ENCODE data around the gene SDK1.
A peak's percentile ranks its signal among the peaks of the same experiment; 100 is the strongest.

Gene SDK1

DNA sequence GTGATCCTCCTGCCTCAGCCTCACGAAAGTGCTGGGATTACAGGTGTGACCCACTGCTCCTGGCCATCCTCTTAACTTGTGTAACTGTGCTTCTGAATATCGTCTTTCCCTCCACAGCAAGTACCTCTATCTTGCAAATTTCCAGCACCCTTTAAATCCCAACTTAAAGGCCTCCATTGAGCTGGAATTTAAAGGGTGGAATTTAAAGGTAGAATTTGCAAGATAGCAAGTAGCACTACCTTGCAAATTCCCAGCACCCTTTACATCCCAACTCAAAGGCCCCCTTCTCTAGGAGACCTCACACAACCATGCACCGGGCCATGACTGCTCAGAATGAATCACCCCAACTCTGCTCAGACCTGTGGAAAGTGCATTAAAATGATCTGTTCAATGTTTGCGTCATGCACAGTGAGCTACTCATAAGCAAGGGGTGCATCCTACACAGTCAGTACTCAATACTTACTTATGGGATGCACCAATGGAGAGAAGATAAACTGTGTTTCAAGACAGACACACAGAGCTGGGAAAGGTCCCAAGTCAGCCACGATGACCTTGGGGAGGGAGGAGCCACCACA lies 17.8 kb upstream of the SDK1 start:
- no peak for DNase-seq (ENCODE audit: low spot score)

DNA sequence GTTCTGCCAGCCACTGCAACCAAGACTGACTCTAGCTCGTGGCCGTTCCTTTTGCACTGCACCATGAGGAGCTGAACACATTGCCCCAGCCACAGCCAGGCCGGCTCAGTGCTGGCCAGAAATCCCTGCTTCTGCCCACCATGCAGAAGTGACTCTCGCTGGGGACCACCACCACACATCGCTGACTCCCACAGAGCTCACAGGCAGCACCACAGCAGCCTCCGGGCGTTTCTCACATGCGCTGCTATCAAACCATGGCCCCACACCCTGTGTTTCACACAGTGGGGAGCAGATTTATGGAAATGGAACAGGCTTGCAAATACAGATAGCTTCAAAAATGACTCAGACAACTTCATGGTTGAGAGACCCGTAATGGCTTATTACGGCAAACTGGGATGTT lies 15.4 kb upstream of the SDK1 start:
- DNase-seq (ENCODE audit: low spot score) = no peak

DNA sequence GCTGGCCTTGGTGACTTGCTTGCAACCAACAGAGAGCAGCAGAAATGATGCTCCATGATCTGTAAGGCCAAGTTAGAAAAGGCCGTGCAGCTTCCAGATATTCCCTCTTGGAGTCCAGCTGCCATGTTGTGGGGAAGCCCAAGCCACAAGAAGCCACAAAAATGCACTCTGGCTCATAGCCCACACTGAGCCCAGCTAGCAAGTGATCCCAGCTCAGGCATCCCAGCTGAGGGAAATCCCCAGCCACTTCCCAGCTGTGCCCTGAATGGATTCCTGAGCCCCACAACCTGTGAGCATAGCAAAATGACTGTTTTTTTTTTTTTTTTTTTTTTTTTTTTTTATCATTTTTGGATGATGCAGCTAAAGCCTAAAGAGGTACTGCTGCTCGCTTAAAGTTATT lies 11.1 kb upstream of the SDK1 start:
- no peak for DNase-seq (ENCODE audit: low spot score)

DNA sequence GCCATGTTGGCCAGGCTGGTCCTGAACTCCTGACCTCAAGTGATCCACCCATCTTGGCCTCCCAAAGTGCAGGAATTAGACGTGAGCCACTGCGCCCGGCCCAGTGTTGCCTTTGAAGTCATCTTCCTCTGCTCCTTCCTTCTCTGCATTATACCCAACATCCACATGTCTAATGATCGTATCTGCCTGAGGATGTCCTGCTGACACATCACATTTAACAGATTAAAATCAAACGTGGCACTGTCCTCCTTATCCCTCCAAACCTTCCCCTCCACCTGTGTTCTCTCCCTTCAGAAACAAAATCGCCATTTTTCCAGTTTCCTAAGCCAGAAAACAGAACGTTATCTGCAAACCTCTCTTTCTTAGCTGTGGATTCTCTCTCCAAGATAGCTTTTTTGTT lies 8.4 kb upstream of the SDK1 start:
- DNase-seq (ENCODE audit: low spot score) = no peak

DNA sequence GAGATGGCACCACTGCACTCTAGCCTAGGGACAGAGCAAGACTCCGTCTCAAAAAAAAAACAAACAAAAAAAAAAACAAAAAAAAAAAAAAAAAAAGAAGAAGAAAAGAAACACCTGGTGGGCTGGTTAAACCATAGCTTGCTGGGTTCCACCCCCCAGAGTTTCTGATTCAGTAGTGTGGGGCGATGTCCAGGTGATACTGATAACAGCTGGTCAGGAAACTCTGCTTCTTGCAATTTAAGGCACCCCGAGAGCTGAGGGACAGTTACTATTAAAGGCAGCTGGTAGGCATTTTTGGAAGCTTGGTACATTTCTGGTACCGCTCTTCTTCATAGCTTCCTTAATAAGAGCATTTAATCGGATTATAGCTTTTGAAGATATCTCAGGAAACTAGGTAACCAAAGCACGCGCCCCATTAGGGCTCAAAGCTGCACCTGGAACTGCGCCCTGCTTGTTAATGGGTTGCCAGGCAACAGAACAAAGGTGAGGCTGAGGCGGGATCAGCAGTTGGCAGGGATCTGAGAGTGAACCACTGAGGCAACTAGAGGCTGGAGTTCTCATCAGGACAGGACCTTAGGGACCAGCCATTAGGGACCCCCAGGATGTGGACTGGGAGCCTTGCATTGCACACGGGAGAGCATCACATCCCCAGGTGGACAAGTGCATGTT lies 6.5 kb upstream of the SDK1 start:
- DNase-seq (ENCODE audit: low spot score) = no peak

DNA sequence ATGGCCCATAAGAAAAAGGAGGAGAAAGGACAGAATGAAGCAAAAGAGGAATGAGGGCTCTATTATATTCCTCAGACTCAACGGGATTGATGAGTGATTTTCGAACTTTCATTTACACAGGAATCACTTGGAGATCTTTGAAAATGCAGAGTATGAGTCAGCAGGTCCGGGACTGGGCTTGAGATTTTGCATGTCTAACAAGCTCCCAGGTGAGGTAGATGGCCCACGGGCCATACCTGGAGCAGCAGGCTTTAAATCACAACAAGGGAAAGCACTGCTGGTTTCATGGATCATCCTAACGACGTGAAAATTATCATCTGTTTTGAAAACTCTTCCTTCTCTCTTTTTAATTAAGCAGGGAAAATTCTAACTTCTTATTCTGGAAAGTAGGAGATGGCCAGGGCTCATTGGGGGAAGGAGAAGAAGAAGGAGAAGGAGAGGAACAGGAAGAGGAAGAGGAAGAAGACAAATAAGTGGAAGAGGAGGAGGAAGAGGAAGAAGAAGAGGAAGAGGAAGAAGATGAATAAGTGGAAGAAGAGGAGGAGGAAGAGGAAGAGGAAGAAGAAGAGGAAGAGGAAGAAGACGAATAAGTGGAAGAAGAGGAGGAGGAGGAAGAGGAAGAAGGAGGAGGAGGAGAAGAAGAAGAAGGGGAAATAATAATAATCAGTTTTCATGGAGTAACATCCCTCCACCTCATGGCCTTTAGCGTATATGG lies 3.8 kb upstream of the SDK1 start:
- DNase-seq (ENCODE audit: low spot score) = no peak

DNA sequence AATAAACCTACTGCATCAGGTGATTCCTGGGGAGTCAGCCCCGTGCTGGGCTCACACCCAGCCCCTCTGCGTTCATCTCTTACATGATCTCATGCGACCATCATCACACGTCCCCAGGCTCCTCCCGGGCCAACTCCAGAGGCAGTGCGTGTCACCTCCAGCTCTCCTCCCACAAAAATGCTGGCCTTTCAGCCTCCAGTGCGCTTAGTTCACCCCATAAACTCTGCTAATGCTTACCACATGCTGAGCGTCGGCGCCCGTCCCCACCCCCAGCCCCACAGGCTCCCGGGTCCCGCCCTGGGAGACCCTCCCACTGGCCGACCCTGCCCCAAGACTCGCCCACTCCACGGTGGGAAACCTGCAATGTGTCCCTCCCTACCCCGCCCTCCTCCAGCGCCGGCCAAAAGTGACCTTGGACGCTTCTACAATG lies 816 bp upstream of the SDK1 start:
- no peak for DNase-seq (ENCODE audit: low spot score)

DNA sequence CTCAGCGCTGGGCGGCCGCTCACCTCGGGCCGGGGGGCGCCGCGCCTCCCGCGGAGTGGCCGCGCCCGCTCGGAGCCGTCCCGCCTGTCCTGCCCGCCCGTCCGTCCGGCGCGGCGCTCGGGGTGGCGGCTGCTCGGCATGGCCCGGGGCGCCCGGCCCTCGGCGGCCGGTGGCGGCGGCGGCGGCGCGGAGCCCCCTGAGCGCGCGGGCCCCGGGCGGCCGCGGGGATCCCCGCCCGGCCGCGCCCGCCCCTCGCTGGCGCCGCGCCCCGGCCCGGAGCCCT lies 338 bp downstream of the SDK1 start:
- DNase-seq (ENCODE audit: low spot score) = peak; percentile 21

DNA sequence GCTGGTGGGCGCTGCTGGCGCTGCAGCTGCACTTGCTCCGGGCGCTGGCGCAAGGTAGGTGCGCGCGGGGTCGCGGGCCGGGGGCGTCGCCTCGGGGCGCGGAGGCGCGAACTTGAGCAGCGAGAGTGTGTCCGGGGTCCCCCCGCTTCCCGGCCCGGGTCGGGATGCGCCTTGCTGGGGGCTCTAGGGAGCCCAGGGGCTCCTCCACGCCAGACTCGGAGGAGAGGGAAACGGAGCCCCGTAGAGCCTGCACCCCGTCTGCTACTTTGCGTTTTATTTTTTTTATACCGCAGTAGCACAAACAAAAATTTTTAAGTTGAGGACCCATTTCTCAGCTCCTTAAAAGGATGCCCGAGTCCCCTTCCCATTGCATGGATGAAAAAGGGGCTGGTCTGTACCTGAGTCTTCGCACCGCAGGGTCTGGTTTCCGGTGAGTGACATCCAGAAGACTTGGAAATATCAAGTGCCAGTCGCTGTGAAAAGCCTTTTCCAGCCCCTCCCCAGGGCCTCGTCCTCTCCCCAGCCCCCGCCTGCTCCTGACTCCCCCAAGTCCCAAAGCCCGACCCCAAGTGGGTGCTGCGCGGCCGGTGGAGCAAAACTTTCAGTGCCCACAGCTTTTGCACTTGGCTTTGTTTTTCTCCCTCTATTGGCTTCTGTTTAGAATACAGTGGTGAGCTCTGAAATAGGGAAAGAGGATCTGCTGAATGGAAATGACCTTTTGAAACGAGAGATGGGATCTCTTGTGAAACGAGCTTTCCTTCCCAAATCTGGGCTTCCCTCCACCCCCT lies 973 bp downstream of the SDK1 start:
- DNase-seq (ENCODE audit: low spot score) = peak; percentile 12

DNA sequence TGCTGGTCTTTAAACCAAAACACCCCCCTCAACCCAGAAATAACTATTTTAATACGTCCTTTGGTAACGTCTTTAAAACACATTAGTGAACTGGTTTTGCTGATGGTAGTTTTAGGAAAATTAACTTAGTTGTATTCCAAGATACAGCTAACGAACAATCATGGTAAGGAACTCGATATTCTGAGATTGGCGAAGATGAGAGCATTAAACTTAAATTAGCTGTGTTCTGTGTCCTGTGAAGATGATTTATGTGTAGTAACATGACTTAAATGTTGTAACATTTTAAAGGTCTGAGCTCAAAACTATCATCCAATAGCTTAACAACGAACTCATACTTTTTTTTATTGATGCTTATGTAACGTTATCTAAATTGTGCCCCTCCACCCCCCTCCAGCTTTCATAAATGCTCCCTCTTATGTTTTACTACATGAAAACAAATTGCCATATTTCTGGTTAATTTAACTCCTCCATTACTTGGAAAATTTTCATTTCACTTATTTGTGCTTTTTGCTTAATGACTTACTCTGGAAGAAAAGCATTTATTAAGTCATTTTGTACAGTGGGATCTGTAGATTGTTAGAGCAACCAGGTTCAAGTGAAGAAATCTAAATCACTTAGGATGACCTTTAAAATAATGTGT lies 1.7 kb downstream of the SDK1 start:
- DNase-seq (ENCODE audit: low spot score) = no peak

DNA sequence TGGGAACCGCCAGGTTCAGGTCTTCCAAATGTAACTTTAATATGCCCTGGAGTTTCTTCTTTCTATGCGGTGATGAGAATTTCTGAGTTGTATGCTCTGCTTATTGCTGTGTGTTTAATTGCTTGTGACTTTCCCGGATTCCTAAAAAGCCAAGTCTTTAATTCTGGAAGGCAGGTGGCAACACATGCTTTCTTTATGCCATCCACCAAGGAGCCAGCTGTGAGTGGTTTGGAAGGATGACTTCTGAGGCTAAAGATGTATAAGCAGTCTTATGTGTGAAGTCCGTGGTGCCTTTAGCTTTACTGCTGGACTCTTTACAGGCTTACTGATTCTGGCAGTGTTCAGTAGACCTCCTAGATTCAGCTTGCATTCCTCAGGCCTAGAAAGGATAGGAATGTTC lies 3.1 kb downstream of the SDK1 start:
- no peak for DNase-seq (ENCODE audit: low spot score)

DNA sequence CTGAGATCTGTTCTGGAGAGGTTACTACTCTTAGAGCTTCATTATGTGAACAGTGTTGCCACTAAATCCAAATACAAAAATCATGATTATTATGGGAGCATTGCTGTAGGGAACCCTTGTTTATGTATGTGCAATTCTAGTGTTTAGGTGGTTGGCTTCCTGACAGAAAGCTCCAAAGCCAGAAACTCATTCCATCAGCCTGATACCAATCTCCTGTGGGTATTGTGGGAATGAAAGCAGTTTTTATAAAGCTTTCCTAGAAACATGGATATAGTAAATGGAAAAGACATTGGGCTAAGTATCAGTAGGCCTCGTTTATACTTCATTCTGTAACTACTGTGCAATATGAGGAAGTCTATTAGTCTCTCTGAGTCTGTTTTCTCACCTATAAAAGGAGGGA lies 6.4 kb downstream of the SDK1 start:
- no peak for DNase-seq (ENCODE audit: low spot score)

DNA sequence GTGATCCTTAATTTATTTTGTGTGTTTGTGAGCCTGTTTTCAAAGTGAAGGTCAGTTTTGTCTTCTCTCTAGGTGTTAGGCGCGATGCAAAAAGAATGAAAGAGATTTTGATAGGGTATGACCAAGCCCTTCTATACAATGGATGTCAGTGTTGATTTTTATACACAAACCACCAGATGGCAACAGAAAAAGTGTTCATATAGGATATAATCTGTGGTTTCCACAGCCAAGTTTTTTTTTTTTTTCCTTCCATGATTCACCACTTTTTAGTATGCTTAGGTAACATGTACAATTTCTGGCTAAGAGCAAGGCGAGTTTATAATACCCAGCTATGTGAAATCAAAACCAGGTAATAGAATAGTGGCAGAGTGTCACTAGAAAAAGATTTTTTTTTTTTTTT lies 8.1 kb downstream of the SDK1 start:
- no peak for DNase-seq (ENCODE audit: low spot score)

DNA sequence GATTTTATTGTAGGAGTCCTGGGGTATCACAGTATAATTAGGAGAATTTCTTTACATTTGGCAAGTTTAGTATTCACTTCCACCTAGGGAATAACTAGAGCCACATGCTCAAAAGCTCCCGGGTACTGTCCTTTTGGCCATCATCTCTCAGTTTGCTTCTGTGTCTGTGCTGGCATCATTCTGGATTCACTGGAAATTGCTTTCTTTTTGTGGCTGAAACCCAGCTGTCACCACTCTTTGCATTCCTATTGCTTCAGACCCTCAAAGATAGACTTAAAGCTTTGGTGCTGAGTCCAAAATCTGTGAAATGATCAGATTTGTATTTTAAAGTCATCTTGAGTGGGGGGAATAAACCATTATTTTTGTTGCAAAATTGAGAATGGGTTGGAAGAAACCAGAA lies 8.9 kb downstream of the SDK1 start:
- no peak for DNase-seq (ENCODE audit: low spot score)

DNA sequence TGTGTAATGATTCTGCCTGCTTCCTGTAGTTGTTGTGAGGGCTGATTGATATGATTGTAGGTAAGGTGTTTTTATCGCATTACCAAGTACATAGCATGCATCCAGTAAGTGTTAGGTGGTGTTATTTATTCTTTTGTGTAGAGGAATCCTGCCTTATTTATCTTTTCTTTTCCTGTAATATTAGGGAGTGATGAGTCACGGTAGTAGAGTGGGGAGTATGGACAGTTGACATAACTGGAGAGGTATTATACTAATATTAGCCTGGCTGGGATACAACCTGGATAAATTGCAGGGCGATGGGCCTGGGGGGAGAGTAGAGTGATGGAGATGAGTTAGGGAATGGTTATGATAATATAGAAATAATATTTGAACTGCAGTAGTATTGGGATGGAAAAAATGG lies 9.8 kb downstream of the SDK1 start:
- no peak for DNase-seq (ENCODE audit: low spot score)

DNA sequence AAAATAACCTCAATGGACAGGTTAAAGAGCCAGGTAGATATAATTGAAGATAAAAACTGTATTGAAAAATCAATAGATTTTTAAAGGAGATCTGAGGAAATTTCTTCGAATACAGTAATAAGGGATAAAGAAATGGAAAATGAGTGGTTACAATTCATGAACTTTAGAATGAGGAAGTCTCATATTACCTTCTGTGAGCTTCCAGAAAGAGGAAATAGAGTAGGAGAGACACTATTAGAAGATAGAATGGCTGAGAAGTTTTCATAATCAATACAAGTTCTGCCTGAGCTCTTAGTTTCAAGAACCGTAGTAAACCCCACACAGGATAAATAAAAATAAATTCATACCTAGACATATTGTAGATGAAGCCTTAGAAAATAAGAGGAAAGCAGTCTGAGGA lies 11.5 kb downstream of the SDK1 start:
- DNase-seq (ENCODE audit: low spot score) = no peak

DNA sequence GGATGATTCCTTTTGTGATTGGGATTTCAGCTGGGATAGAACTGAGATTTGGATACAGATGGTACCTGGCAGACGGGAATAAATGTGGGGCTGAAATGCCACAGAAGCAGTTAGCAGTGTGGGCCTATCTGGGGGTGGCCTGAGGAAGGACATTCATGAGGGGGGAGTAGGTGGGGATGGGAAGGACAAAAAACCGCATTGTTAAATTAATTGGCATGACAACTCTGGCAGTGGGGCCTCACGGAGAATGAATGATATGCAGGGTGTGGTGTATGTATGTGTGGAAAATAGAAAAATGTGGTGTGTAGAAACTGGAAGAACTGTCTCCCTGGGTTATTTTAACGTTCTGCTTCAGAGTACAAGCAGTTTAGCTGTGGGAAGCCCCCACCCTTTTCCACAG lies 17.8 kb downstream of the SDK1 start:
- no peak for DNase-seq (ENCODE audit: low spot score)

DNA sequence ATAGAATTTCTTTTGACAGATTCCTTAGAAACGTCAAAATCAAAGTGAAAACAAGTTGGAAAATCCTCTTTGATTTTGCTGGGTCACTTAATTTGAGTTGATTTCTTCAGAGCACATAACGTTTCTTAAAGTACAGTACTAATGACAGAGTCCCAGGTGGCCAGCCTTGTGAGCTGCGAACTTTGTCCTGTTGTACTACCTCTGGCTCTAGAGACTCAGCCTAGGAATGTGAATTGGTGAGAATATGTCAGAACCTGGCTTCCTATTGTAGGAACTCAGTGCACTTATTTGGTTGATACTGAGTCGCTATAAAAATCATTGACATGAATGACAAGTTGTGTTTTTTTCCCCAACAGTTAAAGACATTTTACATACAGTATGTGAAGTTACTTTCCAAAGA lies 20.2 kb downstream of the SDK1 start:
- no peak for DNase-seq (ENCODE audit: low spot score)

DNA sequence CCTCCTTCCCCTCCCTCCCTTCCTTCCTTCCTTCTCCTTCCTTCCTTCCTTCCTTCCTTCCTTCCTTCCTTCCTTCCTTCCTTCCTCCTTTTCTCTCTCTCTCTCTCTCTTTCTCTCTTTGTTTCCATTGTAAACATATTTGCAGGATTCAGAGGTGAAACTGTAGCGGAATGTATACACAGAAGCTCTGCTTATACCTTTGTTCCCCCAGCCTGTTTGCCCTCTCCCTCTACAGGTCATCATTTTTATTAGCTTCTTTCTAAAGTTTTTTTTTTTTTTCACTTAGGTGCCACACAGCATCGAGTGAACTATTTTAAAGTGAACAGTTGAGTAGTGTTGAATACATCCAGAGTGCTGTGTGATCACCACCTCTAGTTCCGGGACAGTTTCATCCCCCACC lies 20.7 kb downstream of the SDK1 start:
- DNase-seq (ENCODE audit: low spot score) = no peak

DNA sequence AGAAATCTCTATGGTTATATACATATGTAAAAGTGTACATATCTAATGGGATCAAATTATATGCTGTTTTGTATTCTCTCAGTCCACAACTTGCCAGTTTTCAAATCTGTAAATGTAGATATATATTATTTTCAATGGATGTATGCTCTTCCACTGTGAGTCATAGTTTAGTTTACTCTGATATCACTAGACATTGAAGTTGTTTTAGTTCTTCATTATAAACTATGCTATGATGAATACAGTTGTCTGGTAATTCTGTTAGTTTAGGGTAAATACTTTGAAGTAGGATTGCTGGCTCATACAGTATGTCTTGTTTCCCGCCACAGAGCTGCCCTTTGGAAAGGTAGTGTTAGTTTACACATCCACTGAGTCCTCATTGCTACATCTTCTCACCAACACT lies 25.2 kb downstream of the SDK1 start:
- DNase-seq (ENCODE audit: low spot score) = no peak

DNA sequence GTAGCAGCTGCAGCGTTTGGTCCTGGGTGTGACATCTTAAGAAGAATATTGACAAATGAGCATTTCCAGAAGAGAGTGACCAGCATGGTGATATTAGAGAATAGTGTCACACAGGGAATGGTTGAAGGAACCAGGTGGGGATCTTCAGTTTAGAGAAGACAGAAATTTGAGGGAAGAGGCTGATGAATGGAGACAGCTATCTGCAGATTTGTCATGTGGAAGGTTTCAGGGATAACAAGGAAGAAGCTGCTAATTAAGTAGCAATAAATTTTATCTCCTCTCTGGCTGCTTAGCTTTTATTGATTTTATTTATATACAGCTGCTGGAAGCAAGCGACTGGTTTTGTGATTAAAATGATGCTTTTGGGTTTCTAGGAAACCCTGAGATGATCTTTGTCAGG lies 26.0 kb downstream of the SDK1 start:
- DNase-seq (ENCODE audit: low spot score) = no peak

DNA sequence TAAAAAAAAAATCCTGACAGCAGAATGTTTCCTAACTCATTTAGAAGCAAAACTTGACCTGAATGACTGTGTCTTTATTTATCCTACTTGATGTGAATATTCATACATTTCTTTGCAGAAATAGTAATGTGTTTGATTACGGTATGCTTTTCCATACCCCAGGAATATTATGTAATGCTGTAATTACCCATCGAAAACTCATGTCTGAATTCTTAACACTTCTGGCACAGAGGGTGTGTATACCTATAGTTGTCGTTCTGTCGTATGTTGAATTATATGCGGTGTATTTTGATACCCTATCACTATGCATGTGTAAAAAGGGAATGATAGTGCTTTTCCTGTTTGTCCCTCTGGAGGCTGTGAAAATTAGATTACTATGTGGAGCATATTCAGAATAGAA lies 26.6 kb downstream of the SDK1 start:
- no peak for DNase-seq (ENCODE audit: low spot score)

DNA sequence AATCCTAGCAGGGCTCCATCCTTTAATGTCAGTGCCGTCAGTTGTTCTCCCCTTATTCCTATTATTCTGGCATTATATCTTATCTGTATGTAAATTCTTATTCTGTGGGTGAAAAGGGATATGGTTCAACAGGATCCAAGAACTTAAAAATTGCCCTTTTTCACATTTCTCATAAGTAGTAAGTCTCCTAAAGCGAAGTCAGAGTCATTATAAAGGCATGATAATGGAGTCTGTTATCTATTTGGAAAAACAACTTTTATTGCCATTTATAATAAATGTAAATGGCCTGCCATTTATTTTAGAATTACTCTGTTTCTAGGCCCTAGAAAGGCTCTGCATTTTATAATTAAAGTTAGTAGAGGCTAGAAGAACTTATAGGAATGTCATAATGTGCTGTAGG lies 31.3 kb downstream of the SDK1 start:
- no peak for DNase-seq (ENCODE audit: low spot score)

All from GM03348 (cell line).